ENCODE measurements around the gene ARID1B. TPM values are rescaled to one million over a fixed set of nuclear protein-coding genes. Genes with fewer than 3 reads are reported as not detected.

The ARID1B gene
- total RNA-seq, 1 donor from 2014 or later, result 101 TPM

- Mint-ChIP-seq H3K4me3 (no peak overlapping the region), H3K9me3 (peaks cover 2% of the 10 kb centered on the region), H3K27me3 (ENCODE audit: low read depth) (no peaks in the 10 kb centered on the region), H3K4me1 (peaks cover 23% of the 10 kb centered on the region), H3K36me3 (ENCODE audit: low read depth) (peaks cover 7% of the 10 kb centered on the region), H3K27ac (ENCODE audit: unreplicated experiment) (no peak overlapping the region)
- DNase-seq (ENCODE audit: low read depth, low spot score), result no peak
- TF ChIP-seq CTCF (conservative IDR thresholded peaks at IDR 0.05), result no peak
Observed at GRCh38 chr6:157047328-157047727, 270.1 kb downstream of the ARID1B start.

- Mint-ChIP-seq H3K9me3 (peaks cover 2% of the 10 kb centered on the region), H3K36me3 (ENCODE audit: low read depth) (peaks cover 6% of the 10 kb centered on the region), H3K4me3 (no peak overlapping the region), H3K27me3 (ENCODE audit: low read depth) (no peaks in the 10 kb centered on the region), H3K27ac (ENCODE audit: unreplicated experiment) (no peak overlapping the region), H3K4me1 (peaks cover 23% of the 10 kb centered on the region)
- no peak for DNase-seq (ENCODE audit: low read depth, low spot score)
- TF ChIP-seq CTCF (conservative IDR thresholded peaks at IDR 0.05), result no peak
Observed at GRCh38 chr6:157047951-157048350, 270.8 kb downstream of the ARID1B start.

GRCh38 chr6:157049133-157049532 is 272.0 kb downstream of the ARID1B start:
- H3K36me3 Mint-ChIP-seq (ENCODE audit: low read depth), result peaks cover 3% of the 10 kb centered on the region
- no peak for TF ChIP-seq CTCF (conservative IDR thresholded peaks at IDR 0.05)

GRCh38 chr6:157050537-157051265 is 273.5 kb downstream of the ARID1B start:
- Mint-ChIP-seq H3K27ac (ENCODE audit: unreplicated experiment) (peak overlapping the region; percentile 19), H3K36me3 (ENCODE audit: low read depth) (peaks cover 8% of the 10 kb centered on the region), H3K9me3 (peaks cover 2% of the 10 kb centered on the region), H3K4me1 (peaks cover 14% of the 10 kb centered on the region), H3K4me3 (no peak overlapping the region), H3K27me3 (ENCODE audit: low read depth) (no peaks in the 10 kb centered on the region)
- no peak for TF ChIP-seq CTCF (conservative IDR thresholded peaks at IDR 0.05)
- DNase-seq (ENCODE audit: low read depth, low spot score), result no peak

More at GRCh38 chr6:157049133-157049532, 272.0 kb downstream of the ARID1B start:
- H3K27me3 Mint-ChIP-seq (ENCODE audit: low read depth), result no peaks in the 10 kb centered on the region
- no peak overlapping the region for H3K4me3 Mint-ChIP-seq
- peaks cover 2% of the 10 kb centered on the region for H3K9me3 Mint-ChIP-seq
- H3K27ac Mint-ChIP-seq (ENCODE audit: unreplicated experiment), result peak overlapping the region; percentile 43
- H3K4me1 Mint-ChIP-seq, result peaks cover 19% of the 10 kb centered on the region
- DNase-seq (ENCODE audit: low read depth, low spot score), result no peak

GRCh38 chr6:157054531-157054979 is 277.4 kb downstream of the ARID1B start:
- Mint-ChIP-seq H3K27ac (ENCODE audit: unreplicated experiment) (no peak overlapping the region), H3K4me3 (no peak overlapping the region), H3K36me3 (ENCODE audit: low read depth) (peaks cover 16% of the 10 kb centered on the region), H3K4me1 (peaks cover 18% of the 10 kb centered on the region), H3K27me3 (ENCODE audit: low read depth) (no peaks in the 10 kb centered on the region), H3K9me3 (no peaks in the 10 kb centered on the region)
- TF ChIP-seq CTCF (conservative IDR thresholded peaks at IDR 0.05), result no peak
- no peak for DNase-seq (ENCODE audit: low read depth, low spot score)

Data from neural crest cell (in vitro differentiated cells).